GM10248 (cell line): ENCODE data around the gene PFKL.
"Not testable (repeated sequence)": the region's sequence is repeated elsewhere in the genome, so short reads cannot be mapped to it uniquely, and the experiment has no call there.

Experiments used
- CTCF ChIA-PET: fragments of 300-600 bp; sonication (Branson Sonifier 250); formaldehyde crosslinking; extraction: SDS; loops from one replicate; lab custom pipeline; 2021; ENCODE audit warnings: antibody characterized with exemption; lab: Yijun Ruan, JAX
- POLR2A ChIA-PET: fragments of 350-650 bp; sonication (Branson Sonifier 250); formaldehyde crosslinking; extraction: SDS; loops from one replicate; lab custom pipeline; 2020; ENCODE audit warnings: antibody characterized with exemption; lab: Yijun Ruan, JAX
- DNase-seq: peaks from one replicate; pipeline ENCODE4 v3.0.0; 2012; ENCODE audit errors: extremely low spot score
- CTCF ChIP-seq: IDR thresholded peaks from 2 replicates; pipeline ENCODE4 v1.5.1; 2012; ENCODE audit warnings: mild to moderate bottlenecking, low read depth; ENCODE audit errors: extremely low read depth, missing control alignments, control extremely low read depth

PFKL gene

GRCh38 chr21:44335266-44336059 lies 35.6 kb downstream of the PFKL start:
- ChIA-PET POLR2A (no interaction called here), CTCF (interaction anchor here (1.2 kb wide), 1 partner anchor 16 kb away, joined by 3 read pairs; no protein-coding TSS in a partner anchor)
- no peak for DNase-seq
- no peak for TF ChIP-seq CTCF

GRCh38 chr21:44337449-44337848 lies 37.6 kb downstream of the PFKL start:
- ChIA-PET POLR2A (no interaction called here), CTCF (interaction anchor here (1.1 to 1.9 kb wide), 2 partner anchors 9 to 464 kb away, joined by 3 to 6 read pairs; partner anchors contain the start of gene UBE2G2)
- DNase-seq, result no peak
- no peak for TF ChIP-seq CTCF

DNA sequence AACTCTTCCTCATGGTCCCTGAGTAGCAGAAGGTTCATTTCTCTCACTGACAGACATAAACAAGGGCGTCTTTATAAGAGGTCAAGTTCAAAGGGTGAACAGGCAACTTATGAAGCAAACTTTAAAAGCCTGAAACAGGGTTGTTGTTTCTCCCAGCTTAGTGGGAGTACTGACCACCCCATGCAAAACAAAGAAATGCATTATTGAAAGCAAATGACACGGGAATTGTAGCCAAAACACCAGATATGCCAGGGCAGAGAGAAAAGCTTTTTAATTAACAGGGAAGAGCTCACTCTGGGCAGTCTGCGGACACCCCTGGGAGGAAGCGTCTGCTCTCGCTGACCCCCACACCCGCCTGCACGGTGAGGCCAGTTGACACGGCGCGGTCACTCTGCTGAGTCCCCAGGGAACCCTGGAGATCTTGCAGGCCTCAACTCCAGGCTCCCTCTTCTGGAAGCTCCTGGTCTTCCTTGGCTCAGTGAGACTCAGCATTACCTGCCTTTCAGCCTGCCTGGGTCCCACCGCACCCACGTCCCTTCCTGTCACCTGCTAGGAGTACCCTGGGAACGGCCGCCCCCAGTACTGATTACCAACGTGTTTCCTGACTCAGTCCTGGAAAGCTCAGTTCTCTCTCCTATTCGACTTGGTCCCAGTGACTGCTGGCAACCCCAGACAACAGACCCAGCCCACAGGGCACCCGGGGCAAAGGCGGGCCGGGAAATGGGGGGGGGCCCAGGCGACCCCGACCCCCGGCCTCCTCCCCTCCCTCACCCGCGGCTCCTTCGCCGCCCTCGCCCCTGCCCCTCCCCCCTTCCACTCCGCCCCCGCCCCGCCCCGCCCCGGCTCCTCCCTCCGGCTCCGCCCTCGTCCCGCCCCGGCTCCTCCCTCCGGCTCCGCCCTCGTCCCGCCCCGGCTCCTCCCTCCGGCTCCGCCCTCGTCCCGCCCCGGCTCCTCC lies 38.4 kb downstream of the PFKL start:
- ChIA-PET POLR2A (interaction anchor here (1.0 kb wide), 1 partner anchor 38 kb away, joined by 3 read pairs; the partner anchor contains the start of gene PFKL), CTCF (interaction anchor here (1.1 to 1.9 kb wide), 3 partner anchors 10 to 464 kb away, joined by 3 to 6 read pairs (median 3); partner anchors contain the start of gene UBE2G2)
- peak; percentile 58 for DNase-seq
- TF ChIP-seq CTCF, result peak; percentile 12

DNA sequence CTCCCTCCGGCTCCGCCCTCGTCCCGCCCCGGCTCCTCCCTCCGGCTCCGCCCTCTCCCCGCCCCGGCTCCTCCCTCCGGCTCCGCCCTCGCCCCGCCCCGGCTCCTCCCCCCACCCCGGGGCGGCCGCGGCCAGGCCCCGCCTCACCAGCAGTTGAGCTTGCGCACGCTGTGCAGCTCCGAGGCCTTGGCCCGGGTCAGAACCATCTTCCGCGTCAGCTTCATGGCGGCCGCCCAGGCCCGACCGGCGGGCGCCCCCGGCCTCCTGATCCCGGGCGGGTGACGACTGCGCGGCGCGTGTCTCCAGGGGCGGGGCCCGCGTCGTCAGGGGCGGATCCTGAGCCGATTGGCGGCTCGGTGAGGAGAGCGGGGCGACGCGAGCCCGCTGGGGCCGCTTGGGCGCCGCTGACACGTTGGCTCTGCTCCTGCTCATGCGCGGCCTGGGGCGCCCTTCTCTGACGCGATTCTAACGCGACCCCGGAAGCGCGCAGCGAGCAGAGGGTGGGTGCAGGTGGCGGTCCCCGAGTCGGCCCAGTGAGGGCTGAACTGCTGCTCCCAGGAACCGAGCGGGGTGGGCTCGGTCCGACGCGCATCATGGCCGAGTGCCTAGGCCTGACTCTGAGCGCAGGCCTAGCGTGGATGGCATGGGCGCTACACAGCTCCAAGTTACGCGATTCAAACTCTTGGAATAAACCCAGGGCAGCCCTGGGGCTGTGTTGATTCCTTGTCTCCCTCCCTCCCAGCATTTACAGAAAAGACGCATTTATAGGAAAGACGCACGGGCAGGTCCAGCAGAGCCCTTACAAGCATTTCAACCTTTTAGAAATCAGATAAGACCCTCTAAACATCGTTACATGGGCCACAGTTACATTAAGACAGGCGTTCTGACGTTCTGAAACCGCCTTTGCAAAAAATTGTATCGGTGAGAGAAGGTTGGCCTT lies 39.4 kb downstream of the PFKL start, which contains the start of gene CFAP410:
Gene CFAP410, minus strand, starts transcription at position 420 of the 940 bp plus-strand sequence. Its CDS starts 196 bp downstream, at position 224.
- peak; percentile 99 for DNase-seq
- POLR2A ChIA-PET, result interaction anchor here (0.5 to 1.0 kb wide), 3 partner anchors 13 to 327 kb away, joined by 3 to 4 read pairs (median 3); partner anchors contain the start of genes PFKL and TRAPPC10
- no peak for TF ChIP-seq CTCF
- CTCF ChIA-PET, result interaction anchor here (1.3 to 1.9 kb wide), 2 partner anchors 11 to 41 kb away, joined by 3 to 6 read pairs; no protein-coding TSS in a partner anchor

DNA sequence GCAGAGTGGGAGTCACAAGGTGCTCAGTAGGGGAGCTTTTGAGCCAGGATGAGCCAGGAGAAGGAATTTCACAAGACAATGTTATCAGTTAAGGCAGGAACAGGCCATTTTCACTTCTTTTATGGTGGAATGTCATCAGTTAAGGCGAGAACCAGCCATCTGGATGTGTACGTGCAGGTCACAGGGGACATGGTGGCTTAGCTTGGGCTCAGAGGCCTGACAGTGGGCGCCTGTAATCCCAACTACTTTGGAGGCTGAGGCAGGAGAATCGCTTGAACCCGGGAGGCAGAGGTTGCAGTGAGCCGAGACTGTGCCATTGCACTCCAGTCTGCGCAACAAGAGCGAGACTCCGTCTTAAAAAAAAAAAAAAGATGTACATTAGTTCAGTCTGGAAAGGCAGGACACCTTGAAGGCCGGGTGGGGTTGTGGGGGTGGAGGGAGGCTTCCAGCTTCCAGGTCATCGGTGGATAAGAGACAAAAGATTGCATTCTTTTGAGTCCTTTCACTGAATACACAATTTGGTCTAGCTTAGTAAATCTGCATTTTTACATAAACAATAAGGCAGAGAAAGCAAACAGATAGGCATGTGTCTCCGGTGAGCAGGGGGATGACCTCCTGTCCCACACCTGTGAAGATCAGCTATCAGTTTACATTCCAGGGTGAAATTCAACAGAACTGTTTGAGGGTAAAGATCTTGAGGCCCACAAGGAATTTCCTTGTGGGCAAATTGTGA lies 42.0 kb downstream of the PFKL start:
- DNase-seq, POLR2A ChIA-PET: not testable (repeated sequence)
- CTCF ChIA-PET, result interaction anchor here (1.4 kb wide), 1 partner anchor 20 kb away, joined by 3 read pairs; no protein-coding TSS in a partner anchor

GRCh38 chr21:44342981-44343380 lies 43.1 kb downstream of the PFKL start:
- DNase-seq, CTCF ChIA-PET, POLR2A ChIA-PET: not testable (repeated sequence)
